Endothelial cell (in vitro differentiated cells): ENCODE results near the gene SIGMAR1. TPM values are rescaled to one million over a fixed set of nuclear protein-coding genes. Genes with fewer than 3 reads are reported as not detected.

Experiments used
- DNase-seq: peaks from one replicate; pipeline ENCODE4 v3.0.0; 2021; ENCODE audit warnings: low spot score
- H3K27ac Mint-ChIP-seq: one replicate; pipeline ENCODE4 v1.8.0; 2021; ENCODE audit warnings: mixed read lengths, inconsistent platforms; ENCODE audit not compliant: unreplicated experiment
- H3K27me3 Mint-ChIP-seq: one replicate; pipeline ENCODE4 v1.8.0; 2021; ENCODE audit warnings: mild to moderate bottlenecking, moderate library complexity, mixed read lengths, inconsistent platforms; ENCODE audit not compliant: unreplicated experiment
- H3K36me3 Mint-ChIP-seq: one replicate; pipeline ENCODE4 v1.8.0; 2021; ENCODE audit warnings: mild to moderate bottlenecking, low read depth, mixed read lengths, inconsistent platforms; ENCODE audit not compliant: unreplicated experiment
- H3K4me1 Mint-ChIP-seq: one replicate; pipeline ENCODE4 v1.8.0; 2021; ENCODE audit warnings: mild to moderate bottlenecking, mixed read lengths, inconsistent platforms; ENCODE audit not compliant: unreplicated experiment
- H3K4me3 Mint-ChIP-seq: one replicate; pipeline ENCODE4 v1.8.0; 2021; ENCODE audit warnings: mild to moderate bottlenecking, mixed read lengths, inconsistent platforms; ENCODE audit not compliant: unreplicated experiment
- H3K9me3 Mint-ChIP-seq: one replicate; pipeline ENCODE4 v1.8.0; 2021; ENCODE audit warnings: mixed read lengths, inconsistent platforms; ENCODE audit not compliant: unreplicated experiment
- total RNA-seq: library from RNA; stranded (reverse); fragmentation: NEBNext Ultra II Directional; extraction: Animal tissue kit (Norgen Biotek cat#: 25700); gene quantifications from one replicate; pipeline ENCODE4 v1.2.1, GENCODE V29; 2021; ENCODE audit not compliant: unreplicated experiment
- TF ChIP-seq, protein P1 (sequence below): fragments of 200-600 bp; sonication (generic); IDR thresholded peaks from one replicate; pipeline ENCODE4 v1.5.0; 2021; ENCODE audit warnings: antibody characterized with exemption; ENCODE audit not compliant: unreplicated experiment

Gene SIGMAR1
- total RNA-seq, 1 donor from 2014 or later = 25.9 TPM

GRCh38 chr9:34590381-34591247 lies 47.0 kb downstream of the SIGMAR1 start:
- Mint-ChIP-seq H3K9me3 (no peaks in the 10 kb centered on the region), H3K36me3 (peaks cover 14% of the 10 kb centered on the region), H3K27me3 (peaks cover 41% of the 10 kb centered on the region), H3K4me1 (peaks cover 17% of the 10 kb centered on the region), H3K4me3 (peak overlapping the region; percentile 47), H3K27ac (no peak overlapping the region)
- no peak for DNase-seq
- TF ChIP-seq, protein P1, sequence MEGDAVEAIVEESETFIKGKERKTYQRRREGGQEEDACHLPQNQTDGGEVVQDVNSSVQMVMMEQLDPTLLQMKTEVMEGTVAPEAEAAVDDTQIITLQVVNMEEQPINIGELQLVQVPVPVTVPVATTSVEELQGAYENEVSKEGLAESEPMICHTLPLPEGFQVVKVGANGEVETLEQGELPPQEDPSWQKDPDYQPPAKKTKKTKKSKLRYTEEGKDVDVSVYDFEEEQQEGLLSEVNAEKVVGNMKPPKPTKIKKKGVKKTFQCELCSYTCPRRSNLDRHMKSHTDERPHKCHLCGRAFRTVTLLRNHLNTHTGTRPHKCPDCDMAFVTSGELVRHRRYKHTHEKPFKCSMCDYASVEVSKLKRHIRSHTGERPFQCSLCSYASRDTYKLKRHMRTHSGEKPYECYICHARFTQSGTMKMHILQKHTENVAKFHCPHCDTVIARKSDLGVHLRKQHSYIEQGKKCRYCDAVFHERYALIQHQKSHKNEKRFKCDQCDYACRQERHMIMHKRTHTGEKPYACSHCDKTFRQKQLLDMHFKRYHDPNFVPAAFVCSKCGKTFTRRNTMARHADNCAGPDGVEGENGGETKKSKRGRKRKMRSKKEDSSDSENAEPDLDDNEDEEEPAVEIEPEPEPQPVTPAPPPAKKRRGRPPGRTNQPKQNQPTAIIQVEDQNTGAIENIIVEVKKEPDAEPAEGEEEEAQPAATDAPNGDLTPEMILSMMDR = no peak

GRCh38 chr9:34589636-34590380 lies 47.8 kb downstream of the SIGMAR1 start, which contains the start of gene CNTFR:
TSS of gene CNTFR (minus strand) at chr9:34589724. CDS start at chr9:34568981, 20,743 bp downstream.
- peak; percentile 40 for DNase-seq
- TF ChIP-seq, protein P1 = no peak
- Mint-ChIP-seq H3K9me3 (no peaks in the 10 kb centered on the region), H3K36me3 (peaks cover 14% of the 10 kb centered on the region), H3K27me3 (peaks cover 43% of the 10 kb centered on the region), H3K27ac (no peak within 1 kb of the TSS), H3K4me1 (peaks cover 17% of the 10 kb centered on the region), H3K4me3 (peak within 1 kb of the TSS; percentile 65)

DNA sequence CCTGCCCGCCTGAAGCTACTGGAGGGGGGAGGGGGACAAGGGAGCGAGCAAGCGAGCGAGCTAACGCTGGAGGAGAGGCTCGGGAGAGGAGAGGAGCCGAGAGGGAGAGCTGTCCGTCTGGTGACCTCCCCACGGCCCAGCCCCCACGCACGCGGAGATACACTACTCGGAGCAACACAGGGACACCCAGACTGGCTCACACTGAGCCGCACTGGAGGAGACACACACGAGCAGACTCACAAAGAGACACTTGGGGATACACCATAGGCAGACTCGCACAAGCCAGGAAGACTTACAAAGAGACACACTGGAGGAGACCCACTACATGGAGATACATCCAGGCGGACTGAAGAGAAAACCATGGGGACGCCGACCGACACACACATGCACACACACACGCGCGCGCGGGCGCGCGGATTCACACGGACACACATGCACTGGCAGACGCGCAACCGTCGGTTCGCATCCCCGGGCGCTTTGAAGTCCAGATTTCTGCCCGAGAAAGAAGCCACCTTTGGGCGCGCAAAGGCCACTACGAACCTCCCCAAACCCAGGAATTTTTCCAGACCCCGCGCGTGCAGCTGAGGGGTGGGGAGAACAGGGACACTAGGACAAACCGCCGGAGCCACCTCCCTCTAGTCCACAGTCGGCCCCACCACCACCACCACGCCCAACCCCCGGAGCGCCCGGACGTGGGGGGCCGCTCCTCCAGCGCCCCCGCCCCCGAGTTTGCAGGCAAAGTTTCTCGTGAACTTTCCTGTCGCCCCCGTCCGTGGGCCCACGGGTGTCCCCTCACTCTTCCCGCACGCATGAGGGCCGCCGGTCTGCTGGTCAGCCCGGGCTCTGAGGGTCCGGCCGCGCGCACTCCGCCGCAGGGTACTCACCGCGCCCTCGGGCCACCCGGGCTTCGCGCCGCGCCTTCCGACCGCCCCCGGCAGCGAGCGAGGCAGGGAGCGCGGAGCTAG lies 48.6 kb downstream of the SIGMAR1 start:
- Mint-ChIP-seq H3K27me3 (peaks cover 43% of the 10 kb centered on the region), H3K9me3 (no peaks in the 10 kb centered on the region), H3K4me3 (peak overlapping the region; percentile 65), H3K36me3 (peaks cover 14% of the 10 kb centered on the region), H3K27ac (no peak overlapping the region), H3K4me1 (peaks cover 17% of the 10 kb centered on the region)
- no peak for DNase-seq
- TF ChIP-seq, protein P1 = no peak

DNA sequence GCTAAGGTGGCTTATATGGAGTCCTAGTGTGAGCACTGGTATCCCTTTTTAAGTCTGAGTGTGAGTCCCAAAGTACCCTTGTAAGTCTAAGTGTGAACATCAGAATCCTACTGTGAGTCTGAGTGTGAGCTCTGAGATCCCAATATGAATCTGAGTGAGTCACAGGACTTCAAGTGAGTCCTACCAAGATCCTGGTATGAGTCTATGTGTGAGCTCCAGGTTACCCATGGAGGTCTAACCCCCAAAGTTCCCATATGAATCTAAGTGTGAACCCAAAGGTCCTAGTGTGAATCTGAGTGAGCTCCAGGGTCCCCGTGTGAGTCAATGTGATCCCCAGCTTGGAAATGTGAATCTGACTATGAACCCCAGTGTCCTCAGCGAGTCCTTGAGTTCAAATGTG lies 50.3 kb downstream of the SIGMAR1 start:
- Mint-ChIP-seq H3K4me3 (no peak overlapping the region), H3K36me3 (peaks cover 9% of the 10 kb centered on the region), H3K27ac (no peak overlapping the region), H3K9me3 (no peaks in the 10 kb centered on the region), H3K27me3 (peaks cover 38% of the 10 kb centered on the region), H3K4me1 (peaks cover 13% of the 10 kb centered on the region)
- TF ChIP-seq, protein P1 = no peak
- no peak for DNase-seq
